NCI-H82 treated with DMSO at 0.1 percent for 48 hours (cell line): ENCODE measurements around the gene CCDC194.

Experiments
- DNase-seq: peaks from one replicate; lab custom pipeline; 2025; ENCODE audit not compliant: unreplicated experiment; lab: John Stamatoyannopoulos, UW

CCDC194 gene, protein sequence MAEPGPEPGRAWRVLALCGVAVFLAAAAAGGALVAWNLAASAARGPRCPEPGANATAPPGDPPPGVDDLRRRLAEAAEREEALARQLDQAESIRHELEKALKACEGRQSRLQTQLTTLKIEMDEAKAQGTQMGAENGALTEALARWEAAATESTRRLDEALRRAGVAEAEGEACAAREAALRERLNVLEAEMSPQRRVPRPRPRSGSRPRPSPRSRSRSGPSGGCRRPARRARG

DNA sequence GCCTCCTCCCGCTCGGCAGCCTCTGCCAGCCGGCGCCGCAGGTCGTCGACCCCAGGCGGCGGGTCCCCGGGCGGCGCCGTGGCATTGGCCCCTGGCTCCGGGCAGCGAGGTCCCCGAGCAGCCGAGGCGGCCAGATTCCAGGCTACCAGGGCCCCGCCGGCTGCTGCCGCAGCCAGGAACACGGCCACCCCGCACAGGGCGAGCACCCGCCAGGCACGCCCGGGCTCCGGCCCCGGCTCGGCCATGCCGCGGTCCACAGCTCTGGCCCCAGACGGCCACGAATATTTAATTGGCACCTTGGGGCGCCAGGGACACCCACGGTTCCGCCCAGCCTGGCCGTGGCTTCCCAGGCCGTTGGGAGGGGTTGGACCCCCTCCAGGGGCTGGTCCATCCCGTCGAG lies at the start of gene CCDC194:
Gene CCDC194, minus strand, starts transcription at position 283 of the 400 bp plus-strand sequence. Its CDS starts 38 bp downstream, at position 245.
- DNase-seq: no peak

DNA sequence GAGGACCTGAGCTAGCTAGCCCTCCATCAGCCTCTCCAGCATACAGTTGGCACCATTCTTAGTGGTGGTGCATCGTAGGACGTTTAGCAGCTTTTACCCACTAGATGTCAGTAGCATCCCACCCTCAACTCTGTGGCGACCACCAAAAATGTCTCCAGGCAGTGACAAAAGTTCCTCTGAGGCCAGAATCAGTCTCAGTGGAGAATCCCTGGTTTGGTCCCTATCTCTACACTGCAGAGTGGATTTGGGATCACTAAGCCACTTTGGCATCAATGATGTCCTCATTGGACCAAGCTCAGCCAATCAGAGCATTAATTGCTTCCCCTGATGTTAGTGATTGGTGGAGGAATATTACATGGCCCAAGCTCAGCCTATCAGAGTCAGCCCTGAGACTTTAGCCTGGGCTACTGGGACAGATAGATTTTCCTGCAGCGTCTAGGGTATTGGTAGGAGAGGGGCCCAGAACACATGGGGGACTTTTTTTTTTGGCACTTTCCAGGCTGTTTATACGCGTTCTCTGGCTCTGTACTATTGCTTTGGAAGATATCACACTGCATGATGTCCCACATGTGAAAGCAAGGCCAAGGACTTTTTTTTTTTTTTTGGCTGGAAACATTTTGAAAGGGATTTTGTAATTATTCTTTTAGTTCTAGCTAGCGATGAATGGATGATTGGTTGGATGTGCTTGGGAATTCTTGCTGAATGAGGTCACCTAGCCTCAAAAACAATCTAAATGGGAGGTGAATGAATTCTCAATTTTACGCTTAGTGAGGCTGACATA lies 47.4 kb upstream of the CCDC194 start:
- peak; percentile 42 for DNase-seq

DNA sequence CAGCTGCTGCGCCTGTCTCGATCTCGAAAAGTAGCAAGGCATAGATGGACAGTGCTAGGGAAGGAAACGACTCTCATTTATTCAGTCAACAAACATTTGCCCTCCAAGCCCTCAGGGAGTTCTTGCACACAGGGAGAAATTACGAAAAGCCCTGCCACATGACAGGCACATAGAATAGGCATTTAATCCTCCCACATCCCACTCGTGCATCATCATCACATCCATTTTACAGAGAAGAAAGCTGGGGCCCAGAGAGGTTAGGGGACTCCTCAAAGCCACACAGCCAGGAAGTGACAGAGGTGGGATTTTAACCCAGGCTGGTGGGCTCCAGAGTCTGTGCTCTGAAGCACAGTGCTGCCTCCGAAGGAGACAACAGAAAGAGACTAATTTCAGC lies 42.9 kb upstream of the CCDC194 start:
- no peak for DNase-seq

DNA sequence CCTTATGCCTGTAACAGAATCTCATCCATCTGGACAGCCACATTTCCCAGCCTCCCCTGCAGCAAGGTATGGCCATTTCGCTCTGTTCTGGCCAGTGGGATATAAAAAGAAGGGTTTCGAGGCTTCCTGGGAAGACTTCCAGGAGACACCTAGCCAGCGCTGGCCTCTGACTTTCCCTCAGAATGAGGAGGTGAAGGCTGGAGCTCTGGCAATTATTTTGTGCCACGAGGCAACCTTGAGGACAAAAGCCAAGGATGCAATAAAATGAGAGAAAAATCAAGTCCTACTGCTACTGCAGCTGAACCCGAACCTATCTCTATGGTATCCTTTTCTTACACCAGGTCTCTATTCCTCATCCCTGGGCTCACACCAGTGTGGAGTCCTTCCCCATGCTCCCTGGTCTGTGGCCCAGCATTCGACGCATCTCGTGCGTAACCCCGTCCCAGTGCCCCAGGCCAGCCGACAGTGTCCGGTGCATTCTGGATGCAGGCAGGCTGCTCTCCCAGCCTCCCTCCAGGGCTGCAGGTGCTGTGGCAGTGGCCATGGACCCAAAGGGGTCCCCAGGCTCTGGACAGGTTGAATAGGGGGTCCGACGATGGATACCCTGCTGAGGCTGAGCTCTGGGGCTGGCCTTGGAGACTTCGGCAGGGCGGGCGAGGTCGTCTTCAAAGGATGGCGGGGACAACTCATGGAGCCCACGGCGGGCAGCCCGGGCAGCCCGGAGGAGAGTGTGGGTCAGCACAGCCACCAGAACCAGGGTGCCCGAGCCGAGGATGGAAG lies 42.3 kb upstream of the CCDC194 start:
- no peak for DNase-seq

DNA sequence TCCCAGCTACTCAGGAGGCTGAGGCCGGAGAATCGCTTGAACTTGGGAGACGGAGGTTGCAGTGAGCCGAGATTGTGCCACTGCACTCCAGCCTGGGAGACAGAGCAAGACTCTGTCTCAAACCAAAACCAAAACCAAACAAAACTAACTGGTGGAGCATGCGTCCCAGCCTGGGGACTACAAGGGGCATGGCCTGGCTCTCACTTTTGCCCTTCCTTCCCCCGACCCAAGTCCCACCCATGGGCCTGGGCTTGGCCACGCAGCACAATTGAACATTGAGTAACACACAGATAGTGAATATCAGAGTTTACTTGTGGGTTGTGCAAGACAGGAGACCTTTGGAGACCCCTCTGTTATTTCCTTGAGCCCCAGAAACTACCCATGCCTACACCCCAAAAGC lies 41.2 kb upstream of the CCDC194 start:
- DNase-seq: no peak

DNA sequence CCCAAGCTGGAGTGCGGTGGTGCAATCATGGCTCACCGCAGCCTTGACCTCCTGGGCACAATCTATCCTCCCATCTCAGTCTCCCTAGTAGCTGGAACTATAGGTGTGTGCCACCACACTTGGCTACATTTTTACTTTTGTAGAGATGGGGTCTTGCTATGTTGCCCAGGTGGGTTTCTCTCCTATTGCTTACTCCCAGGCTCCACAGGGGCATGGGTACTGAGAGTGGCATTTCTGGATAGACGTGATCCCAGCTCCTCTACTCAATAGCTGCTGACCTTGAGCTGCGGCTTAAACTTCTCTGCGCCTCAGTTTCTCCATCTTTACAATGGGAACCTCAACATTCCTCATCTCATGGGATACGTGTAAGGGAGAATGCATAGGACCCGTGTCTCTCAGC lies 37.4 kb upstream of the CCDC194 start:
- no peak for DNase-seq

DNA sequence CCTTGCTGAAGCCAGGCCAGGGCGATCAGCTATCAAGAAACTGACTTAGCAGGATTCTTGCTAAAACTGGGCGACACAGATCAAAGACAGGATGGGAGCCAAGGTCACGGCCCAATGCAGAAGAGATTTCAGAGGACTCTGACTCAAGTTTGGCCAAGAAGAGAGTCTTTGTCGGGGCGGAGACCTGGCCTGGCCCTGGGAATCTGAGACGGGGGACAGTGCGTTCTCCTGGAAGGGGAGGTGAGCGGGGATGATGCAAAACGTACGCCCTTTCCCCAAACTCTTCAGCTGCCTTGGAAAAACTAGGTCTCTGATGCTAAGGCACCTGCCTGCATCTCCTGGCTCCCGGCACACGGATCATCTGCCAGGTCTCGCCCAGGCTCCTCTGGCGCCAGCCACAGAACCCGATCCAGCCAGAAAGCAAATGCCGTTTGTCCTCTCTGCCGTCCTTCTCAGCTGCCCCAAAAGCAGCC lies 35.7 kb upstream of the CCDC194 start:
- no peak for DNase-seq

DNA sequence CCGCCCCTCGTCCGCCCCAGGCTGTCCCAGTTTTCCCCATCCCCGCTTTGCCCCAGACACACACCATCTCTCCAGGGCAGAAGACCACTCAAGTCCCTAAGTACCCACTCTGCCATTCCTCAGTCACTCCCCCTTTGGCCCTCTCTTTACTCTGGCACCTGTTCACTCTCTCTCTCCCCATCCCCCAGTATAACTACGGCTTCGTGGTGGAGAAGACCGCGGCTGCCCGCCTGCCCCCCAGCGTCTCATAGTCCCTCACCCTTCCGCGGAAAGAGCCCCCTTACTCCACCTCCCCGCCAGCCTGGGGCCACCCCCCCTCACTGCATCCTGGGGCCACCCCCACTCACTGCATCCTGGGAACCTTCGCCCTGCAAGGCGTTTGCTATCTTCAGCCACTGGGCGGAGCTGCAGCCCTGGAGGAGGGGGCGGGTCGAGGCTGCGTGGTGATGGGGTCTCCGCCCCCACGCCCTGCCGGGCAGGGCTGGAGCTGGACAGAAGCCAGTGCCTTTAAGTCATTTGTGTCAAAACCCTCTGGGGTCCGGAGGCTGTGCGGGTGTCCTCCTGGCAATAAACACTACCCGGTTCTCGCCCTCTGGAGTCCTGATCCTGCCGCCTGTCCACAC lies 30.9 kb upstream of the CCDC194 start:
- DNase-seq: peak; percentile 77

DNA sequence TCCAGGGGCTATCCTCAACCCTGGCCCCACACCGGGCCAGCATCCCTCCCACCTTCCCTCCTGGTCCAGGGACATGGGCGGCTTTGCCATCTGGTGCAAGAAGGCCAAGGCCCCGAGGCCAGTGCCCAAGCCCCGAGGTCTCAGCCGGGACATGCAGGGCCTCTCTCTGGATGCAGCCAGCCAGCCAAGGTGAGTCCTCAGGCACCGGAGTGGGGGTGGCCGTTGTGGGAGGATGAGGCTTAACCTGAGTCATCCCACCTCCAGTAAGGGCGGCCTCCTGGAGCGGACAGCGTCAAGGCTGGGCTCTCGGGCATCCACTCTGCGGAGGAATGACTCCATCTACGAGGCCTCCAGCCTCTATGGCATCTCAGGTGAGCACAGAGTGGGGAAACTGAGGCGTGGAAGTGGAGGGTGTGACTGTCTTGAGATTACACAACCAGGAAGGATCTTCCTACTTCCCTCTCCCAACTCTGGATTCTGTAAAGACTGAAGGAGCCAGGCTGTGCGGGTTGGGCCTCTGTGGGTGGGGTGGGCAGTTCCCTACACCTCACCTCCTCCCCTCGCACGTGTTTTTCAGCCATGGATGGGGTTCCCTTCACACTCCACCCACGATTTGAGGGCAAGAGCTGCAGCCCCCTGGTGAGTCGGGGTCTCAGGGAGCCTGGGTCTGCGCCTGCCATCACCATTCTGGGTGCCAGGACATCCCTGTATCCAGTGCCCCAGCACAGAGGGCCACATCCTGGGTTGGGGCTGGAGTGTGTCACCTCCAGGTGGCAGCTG lies 29.6 kb upstream of the CCDC194 start:
- DNase-seq: no peak

DNA sequence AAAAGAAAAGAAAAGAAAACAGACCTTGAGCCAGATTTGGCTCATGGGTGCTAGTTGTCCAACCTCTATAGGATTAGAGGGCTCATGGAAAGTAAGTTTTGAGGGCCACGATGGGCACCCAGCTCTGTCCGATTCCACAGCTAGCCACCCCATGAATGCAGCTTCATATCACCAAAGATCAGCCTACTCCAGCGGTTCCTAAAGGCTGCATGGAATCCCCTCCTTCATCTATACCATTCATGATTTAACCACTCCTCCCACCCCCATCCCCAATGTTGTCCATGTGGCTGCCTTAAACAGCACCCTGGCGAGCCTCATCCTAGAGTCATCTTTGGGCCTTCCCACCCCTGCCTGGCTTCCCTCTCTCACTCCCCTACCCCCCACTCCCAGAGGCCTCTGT lies 27.9 kb upstream of the CCDC194 start:
- no peak for DNase-seq

DNA sequence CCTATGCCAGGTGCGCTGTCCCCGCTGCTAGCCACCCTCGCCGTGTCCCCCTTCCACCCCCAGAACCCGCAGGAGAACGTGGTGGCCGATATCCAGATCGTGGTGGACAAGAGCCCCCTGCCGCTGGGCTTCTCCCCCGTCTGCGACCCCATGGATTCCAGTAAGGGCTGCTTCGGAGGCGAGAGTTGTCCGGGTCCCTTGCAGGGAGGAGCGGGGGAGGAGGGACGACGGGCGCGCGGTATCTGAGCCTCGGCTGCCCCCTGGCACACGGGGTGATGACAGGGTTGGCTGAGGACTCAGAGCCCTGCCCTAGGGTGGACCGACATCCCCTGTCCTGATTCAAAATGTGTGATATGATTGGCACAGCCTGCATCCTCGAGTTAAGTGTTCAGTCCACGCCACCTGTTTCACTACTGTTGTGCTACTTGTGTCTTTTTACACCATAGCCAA lies 26.5 kb upstream of the CCDC194 start:
- no peak for DNase-seq

DNA sequence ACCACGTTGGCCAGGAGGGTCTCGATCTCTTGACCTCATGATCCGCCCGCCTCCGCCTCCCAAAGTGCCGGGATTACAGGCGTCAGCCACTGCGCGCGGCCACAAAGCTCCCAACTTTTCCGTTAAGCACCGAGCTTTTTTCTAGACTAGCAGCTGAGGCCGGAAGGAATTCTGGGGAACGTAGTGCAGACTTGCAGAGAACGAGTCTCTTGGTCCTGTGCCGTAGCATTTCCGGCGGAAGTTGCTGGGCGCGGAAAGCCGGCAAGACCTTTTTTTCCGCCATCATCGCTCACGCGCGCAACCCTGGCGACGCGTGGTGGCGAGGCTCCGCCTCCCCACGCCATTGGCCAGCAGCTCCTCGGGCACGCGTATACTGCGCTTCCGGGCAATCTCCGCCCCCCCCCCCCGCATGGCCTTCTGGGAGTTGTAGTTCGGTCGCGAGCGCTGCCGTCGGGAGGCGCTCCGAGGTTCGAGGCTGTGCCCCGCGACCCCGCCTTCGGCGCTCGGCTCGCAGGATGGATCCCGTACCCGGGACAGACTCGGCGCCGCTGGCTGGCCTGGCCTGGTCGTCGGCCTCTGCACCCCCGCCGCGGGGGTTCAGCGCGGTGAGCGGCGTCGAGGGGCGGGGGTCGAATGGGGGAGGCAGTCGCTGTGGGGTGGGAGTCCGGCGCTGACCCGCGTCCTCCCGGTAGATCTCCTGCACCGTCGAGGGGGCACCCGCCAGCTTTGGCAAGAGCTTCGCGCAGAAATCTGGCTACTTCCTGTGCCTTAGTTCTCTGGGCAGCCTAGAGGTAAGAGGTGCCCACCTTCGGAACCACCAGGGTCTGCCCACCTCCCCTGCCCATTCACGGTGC lies 25.9 kb upstream of the CCDC194 start, which contains the start of gene MVB12A:
Gene MVB12A, plus strand, starts transcription at position 427 of the 854 bp plus-strand sequence. Its CDS starts 89 bp downstream, at position 516.
- DNase-seq: peak; percentile 100

DNA sequence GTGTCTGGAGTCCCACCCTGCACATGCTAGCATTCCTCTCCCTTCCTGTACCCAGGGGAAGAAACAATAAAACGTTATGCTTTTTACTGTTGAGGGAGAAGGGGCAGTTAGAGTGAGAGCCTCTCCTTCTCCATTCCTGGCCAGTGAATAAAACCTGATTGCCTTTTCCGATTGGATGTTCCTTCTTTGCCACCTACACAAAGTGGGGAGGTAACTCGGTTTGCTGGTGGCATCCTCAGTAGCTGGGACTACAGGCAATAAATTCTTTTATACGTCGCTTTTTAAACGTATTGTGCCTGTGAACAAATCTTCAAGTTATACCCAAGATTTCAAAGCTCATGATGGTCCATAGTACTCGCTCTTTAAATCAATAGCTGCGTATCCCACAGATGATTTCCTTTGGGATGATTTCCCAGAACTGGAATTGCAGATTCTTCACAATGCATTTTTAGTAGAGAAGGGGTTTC lies 25.2 kb upstream of the CCDC194 start:
- no peak for DNase-seq

DNA sequence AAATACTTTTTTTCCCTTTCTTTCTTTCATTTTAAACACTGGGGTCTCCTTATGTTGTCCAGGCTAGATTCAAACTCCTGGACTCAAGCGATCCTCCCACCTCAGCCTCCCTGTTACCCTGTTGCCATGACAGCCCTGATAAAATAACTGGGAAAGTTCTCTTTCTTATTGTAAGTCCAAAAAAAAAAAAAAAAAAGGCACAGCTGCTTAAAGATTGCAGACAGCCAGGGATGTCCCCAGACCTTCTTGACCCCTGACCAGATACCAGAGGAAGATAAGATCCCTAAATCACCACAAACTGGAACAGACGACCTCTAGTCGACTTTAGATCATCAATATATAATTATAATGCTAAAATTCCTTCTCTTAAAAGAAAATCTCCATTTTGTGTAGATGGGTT lies 24.7 kb upstream of the CCDC194 start:
- no peak for DNase-seq

DNA sequence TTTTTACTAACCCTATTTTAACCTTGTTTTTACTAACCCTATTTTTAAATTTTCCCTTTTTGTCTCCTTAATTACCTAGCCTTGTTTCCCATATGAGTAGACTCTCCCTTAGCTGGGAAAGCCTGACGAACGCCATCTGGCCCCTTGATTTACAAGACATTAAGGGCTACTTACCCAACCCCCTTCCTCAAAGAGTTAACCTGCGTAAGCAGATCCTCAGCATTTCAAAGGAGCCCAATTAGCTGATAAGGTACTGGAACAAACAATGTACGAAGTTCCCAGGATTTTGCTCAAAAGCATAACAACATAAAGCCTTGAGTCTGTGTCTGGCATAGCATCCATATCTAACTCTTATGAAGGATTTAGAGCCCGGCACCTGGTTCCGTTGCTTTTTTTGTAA lies 21.1 kb upstream of the CCDC194 start:
- DNase-seq: peak; percentile 94

DNA sequence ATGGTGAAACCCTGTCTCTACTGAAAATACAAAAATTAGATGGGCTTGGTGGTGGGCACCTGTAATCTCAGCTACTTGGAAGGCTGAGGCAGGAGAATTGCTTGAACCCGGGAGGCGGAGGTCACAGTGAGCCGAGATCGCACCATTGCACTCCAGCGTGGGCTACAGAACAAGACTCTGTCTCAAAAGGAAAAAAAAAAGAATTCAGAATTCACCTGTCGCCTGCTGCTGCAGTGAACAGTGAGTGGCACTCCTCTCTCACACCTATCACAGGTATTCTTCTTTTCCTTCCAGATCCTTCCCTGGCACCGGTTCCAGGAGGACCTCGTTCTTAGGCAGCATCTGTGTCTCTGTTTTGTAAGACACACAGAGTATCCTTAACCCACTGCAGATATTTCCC lies 20.1 kb upstream of the CCDC194 start:
- DNase-seq: no peak

DNA sequence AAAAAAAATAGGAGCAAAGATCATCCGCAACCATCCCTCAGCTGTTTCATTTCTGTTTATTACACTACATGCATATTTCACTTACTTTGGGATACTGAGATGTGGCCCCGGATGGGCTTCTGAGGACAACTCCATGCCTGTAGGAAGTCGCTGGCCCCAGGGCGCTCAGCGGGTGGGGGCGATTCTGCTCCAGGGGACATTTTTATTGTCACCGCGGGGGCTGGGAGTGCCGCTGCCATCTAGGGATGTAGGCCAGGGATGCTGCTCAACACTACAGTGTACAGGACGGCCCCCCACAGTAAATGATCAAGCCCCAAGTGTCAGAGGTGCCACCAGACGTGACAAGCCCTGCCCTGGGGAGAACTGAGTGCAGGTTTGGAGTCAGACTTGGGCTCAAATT lies 17.8 kb upstream of the CCDC194 start:
- DNase-seq: no peak

DNA sequence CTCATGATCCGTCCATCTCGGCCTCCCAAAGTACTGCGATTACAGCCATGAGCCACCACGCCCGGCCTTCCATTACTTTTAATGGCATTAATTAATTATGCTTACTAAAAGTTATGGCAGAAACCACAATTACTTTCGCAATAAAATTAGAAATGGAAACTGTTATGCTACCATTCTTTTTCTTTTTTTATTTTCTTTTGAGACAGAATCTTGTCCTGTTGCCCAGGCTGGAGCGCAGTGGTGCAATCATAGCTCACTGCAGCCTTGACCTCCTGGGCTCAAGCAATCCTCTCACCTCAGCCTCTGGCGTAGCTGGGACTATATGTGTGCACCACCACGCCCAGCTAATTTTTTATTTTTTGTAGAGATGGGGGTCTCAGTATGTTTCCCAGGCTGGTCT lies 16.0 kb upstream of the CCDC194 start:
- DNase-seq: no peak

DNA sequence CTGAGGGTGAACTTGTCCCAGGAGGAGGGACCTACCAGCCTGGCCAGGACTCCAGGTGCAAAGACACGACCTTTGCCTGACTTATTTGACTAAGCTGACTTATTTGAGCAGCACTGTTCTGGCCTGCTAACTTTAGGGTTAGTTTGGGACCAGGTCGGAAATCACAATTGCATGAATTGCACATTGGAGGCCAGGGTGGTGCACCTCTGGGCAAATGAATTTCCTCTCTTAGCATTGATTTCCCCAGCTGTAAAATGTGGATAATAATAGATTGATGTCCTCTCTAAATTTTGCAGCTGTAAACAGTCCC lies 12.8 kb upstream of the CCDC194 start:
- DNase-seq: no peak
